Measurements from ENCODE around the gene ALDH1A3.

ALDH1A3 gene

DNA sequence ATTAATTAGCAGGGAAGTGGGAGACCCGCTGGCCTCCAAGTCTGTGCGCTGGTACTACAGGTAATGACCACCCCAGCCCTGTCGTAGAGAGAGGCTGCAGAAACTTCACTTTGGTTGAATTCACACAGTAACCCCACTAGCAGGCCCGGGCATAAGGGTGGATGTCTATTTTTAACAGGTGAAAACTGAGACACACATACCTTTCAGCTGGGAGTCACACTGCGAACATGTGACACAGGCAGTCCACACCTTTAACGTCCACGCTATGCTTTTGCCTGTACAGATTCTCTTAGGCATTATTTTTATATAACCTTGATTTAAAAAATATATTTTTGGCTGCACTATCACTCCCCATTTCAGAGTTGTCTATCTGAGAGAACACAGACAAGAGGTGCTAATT, 43.4 kb downstream of the ALDH1A3 start:
- in situ Hi-C loops (cut with HindIII; ENCODE audit: low sequenced_read_pairs): no loop called here

DNA sequence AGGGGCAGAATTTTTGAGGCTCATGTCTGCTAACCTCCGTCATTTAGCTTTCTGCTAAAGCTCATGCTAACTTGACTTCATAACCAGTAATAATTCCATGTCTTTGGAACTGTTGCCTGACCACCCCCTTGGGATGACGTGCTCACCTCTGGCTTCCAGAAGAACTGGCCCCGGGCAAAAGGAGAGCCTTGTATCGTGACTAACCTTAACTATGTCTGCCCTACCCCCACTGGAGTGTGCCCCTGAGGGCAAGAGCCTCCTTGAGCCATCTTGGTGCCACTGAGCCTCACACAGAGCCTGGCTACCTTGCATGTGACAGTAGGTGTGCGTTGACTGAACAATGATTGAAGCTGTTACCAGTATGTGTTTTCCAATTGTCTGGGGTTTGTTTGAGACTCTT, 44.3 kb downstream of the ALDH1A3 start:
- in situ Hi-C loops (cut with HindIII; ENCODE audit: low sequenced_read_pairs): no loop called here

DNA sequence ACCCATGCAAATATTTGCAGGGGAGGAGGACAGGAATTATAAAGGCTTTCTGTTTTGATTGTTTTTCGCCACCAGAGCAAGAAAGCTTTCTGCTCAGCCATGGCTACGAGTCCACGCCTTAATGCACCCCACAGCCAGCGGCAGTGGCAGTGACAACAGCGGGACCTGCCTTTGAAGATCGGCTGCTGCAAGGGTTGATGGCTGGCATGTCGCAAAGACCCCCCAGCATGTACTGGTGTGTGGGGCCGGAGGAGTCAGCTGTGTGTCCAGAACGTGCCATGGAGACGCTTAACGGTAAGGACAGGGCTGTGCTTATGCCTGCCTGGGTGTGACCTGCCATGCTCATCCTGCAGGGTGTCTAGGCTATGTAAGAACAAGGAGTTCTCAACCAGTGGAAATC, 44.8 kb downstream of the ALDH1A3 start:
- in situ Hi-C loops (cut with HindIII; ENCODE audit: low sequenced_read_pairs): no loop called here

DNA sequence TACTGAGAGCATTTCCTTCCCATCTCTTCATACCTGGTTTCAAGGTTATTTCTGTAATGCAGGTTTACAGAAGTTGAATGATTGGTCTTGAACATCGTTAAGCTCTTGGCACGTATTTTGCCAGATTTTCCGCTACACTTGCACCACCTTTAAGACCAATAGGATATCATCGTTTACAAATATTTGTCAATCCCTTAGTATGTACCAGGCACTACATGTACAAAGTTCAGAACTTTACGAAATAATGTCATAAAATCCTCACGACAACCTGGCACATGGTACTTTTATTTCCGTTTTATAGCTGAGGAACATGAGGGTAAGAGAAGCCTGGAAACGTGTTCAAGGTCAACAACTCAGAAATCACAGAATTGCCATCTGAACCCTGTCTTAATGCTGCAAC, 45.8 kb downstream of the ALDH1A3 start:
- in situ Hi-C loops (cut with HindIII; ENCODE audit: low sequenced_read_pairs): no loop called here

DNA sequence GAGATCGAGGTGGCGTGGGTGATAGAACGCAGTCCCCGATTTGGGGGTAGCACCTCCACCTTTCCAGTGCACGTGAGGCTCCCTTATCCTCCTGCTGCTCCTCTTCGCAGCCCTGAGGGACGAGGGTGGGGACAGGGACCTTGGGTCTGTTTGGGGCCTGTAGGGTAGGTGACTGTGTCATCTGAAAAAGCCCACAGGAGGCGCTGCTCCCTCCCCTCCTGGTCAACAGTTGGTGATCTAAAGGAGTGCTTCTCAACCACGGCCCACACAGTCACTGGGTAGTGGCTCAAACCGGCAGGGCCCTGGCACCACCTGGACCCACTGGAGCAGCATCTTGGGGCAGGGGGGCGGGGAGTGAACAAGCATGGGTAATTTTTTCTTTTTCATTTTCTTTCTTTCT, 46.6 kb downstream of the ALDH1A3 start:
- in situ Hi-C loops (cut with HindIII; ENCODE audit: low sequenced_read_pairs): no loop called here

DNA sequence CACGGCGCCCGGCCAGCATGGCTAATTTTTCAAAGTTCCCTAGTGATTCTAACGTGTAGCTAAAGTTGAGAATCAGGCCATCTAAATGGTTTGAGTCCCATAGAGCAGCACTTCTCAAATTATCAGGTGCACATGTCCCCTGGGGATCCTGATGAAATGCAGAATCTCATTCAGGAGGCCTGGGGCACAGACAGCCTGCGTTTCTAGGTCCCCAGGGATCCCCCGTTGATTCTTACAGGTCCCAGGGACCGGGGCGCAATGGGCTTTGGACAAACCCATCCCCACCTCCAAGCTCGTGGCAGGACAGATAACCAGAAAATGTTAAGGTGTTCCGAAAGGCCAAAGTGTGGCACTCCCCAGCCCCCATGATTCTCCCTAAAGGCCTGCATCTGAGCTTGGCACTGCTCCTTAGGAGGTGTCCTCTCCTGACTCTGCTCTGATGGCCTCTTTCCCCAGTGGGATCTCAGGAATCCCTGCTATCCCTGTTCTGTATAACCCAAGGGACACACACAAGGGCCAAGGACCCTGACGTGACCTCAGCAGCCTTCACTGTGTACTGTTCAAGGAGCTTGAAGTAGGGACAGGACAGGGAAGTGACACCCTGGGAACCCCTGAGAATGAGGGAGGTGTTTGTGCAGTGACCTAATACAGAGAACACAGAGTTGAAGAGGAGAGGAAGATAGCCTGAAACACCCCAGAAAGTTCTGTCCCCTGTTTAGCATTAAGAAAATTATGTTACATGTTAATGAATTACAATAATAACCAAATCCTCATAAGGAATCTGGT, 47.5 kb downstream of the ALDH1A3 start:
- in situ Hi-C loops (cut with HindIII; ENCODE audit: low sequenced_read_pairs): no loop called here

DNA sequence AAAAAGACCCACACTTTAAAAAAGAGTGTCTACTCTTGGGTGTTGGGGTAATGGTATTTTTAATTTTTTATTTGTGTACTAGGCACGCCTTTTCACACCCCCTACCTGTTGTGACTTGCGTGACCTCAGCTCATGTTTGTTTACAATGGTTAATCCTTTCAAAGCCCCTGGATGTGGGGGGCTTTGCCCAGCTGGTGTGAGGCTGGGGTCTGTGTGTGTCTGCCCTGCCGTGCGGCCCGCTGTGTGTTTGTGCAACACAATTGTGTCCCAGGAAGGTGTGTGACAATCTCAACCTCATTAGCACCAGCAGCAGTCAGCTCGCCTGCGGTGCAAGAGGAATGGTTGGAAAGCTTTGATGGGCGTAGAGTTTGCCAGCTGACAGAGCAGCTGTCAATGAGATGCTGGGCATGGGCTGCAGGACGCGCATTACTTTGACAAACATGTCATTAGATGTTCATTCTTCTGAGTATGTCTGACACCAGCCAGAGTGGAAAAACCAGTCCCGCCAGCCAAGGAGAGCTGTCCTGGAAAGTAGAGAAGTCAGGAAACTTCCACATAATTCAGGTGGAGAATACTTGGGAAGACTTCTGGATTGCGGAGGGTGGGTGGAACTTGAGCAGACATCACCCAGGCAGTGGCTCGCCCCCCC, 49.1 kb downstream of the ALDH1A3 start:
- in situ Hi-C loops (cut with HindIII; ENCODE audit: low sequenced_read_pairs): no loop called here

DNA sequence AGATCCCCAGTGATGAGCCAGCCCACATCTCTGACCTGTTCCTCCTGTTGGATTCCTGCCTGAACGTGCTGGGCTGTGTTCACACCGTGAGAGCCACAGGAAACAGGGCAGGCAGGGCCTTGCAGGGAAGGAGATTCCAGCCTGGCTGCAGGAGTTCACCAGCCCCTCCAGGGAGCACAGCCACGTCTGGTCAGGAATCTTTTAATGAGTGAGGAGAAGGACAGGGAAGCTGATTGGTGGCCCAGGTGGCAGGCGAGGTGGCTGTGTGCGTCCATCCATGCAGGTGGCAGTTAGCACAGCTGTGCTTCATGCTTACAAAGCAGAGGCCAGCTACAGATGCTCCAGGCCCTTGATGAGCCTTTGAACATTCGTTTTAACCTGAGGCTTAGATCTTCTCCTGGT, 50.0 kb downstream of the ALDH1A3 start:
- in situ Hi-C loops (cut with HindIII; ENCODE audit: low sequenced_read_pairs): no loop called here

DNA sequence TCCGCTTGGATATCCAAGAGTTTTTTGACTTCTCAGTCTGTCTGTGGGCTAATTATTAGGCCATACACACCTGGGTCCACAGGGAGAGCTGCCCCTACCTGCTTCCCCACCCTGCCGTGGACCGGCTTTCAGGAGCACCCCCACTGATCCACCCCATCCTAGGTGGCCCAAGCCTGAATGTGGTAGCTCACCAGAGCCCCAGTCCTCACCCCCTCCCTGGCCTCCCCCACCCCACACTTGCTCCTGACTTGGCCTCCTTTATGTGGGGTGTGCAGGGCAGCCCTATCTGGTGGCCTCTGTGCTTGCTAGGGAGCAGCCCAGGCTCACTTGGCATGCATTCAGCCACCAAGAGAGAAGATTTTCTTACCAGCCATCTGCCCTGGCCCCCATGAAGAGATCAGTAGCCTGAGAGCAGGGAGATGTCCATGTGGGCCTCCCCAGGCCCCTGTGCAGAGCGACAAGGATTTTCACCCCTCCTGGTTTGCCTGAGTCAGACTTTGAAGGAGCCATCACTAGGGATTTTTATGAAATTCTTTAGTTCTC, 50.7 kb downstream of the ALDH1A3 start:
- in situ Hi-C loops (cut with HindIII; ENCODE audit: low sequenced_read_pairs): no loop called here

DNA sequence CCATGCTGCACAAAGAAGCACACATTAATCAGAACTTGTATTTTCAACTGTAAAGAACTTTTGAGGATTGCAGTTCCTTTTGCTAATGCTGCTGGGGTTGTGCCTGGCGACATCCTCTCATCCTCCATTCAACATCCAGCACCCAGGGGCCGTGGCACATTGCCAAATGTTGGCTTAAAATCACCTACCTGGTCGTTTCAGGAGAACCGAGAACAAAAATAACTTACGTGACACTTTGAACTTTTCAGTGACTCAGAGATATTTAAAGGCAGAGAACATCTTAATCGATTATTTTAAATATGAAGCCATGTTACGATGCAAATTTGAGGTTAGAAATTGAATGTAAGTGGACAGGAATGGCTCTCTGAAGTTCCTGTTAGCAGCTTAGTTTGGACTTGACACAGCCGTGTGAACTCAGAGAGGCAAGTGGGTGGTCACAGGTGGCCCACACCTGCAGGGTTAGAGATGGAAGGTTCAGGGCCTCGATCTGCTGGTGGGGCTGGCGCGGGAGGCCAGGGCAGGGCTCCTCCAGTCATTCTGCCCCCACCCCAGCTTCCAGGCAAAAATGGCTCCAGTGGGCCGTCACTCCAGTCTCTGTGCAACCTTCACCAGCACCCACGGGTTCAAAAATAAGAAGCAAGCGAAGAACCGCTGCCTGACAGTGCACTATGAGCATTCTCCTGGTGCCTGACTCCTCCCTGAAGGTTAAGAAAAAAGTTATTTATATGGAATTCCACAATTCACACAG, 51.7 kb downstream of the ALDH1A3 start:
- in situ Hi-C loops (cut with HindIII; ENCODE audit: low sequenced_read_pairs): no loop called here

DNA sequence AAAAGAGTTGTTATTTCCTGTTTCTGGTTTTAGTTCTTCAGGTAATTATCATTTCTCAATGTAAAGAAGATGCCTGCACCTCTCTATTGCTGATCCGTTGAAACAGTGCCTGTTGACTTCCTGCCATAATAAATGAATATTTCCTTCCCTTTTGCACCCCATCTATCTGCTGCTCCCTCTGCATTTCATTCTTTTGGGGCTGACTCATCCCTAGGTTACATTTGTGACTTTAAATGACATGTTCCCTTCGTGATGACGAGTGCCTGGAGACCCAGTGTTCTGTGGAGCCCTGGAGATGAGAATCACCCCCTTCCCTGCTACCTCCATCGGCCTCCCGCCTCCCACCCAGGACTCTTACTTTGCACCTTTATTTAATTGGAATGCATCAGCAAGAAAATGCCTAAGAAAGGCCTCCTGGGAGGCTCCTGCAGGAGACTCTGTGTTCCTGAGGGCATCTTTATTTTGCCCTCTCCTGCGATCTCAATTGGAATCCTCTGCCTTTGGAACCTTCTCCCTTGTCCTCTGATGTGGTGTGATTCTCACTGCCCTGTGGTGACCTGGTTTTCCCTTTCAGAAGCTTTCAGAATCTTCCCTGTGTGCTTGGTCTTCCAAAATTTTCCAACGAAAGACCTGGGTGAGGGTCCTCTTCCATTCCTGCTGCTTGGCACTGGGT, 53.2 kb downstream of the ALDH1A3 start:
- in situ Hi-C loops (cut with HindIII; ENCODE audit: low sequenced_read_pairs): no loop called here

DNA sequence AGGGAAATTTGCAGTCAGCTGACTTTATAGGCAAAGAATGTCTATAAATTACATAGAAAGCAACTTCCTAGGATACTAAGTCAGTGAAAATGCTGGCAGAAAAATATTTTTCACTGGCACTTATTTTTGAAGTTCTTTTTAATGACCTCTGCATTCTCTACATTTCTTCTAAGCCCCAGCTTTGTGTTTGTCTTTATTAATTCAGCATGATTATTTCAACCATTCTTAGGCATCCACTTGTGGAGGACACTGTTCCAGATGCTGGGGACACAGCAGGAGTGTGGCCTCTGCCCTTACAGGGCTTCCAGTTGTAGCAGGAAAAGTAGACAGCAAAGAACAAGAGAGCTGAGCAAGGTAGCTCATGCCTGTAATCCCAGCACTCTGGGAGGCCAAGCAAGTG, 54.5 kb downstream of the ALDH1A3 start:
- in situ Hi-C loops (cut with HindIII; ENCODE audit: low sequenced_read_pairs): no loop called here

DNA sequence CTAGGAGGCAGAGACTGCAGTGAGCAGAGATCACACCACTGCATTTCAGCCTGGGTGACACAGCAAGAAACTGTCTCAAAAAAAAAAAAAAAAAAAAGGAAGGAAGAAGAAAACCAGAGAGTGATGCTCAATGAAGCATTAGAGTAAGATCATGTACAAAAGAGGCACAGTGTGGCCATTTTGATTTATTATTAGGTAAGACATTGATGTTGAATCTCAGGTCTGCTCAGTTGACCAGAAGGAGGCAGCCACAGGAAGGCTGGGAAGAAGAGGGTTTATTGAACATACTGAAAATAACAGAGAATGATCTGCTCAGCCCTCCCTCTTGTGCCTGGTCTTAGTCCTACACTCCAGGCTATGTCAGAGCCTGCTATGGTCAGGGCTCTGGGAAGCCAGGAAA, 55.1 kb downstream of the ALDH1A3 start:
- in situ Hi-C loops (cut with HindIII; ENCODE audit: low sequenced_read_pairs): no loop called here

DNA sequence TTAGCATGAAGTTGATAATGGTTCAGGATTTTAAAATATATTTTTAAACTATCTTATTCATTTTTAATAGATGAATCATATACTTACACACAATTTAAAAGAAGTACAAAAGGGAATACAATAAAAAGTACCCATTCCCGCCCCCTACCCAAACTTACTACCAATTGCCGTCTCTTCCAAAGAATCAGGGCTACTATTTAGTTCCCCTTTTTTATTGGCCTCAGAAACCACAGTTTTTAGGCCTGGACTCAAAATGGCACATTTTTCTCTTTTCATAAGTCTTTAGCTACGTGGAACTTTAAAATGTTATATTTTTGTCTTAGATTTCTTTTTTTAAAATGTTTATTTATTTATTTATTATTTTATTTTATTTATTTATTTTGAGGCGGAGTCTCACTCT, 57.5 kb downstream of the ALDH1A3 start:
- in situ Hi-C loops (cut with HindIII; ENCODE audit: low sequenced_read_pairs): no loop called here

DNA sequence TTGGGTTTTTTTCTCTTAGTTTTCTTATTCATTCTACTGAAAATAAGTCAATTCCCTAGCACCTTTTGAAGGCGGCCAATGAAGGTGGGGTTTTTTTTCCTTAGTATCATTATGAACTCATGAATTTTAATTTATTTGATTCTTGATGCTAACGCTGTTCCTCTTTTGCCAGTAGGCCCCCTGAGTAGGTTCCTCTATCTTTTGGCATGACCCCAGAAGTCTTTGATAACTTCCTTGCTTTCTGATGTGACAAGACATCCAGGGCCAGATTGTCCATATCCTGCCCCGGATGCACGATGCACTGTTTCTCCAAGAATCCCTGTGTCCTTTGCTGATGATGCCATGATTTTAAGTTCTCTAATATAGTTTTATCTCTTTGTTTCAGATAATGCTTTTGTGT, 60.2 kb downstream of the ALDH1A3 start:
- in situ Hi-C loops (cut with HindIII; ENCODE audit: low sequenced_read_pairs): no loop called here

DNA sequence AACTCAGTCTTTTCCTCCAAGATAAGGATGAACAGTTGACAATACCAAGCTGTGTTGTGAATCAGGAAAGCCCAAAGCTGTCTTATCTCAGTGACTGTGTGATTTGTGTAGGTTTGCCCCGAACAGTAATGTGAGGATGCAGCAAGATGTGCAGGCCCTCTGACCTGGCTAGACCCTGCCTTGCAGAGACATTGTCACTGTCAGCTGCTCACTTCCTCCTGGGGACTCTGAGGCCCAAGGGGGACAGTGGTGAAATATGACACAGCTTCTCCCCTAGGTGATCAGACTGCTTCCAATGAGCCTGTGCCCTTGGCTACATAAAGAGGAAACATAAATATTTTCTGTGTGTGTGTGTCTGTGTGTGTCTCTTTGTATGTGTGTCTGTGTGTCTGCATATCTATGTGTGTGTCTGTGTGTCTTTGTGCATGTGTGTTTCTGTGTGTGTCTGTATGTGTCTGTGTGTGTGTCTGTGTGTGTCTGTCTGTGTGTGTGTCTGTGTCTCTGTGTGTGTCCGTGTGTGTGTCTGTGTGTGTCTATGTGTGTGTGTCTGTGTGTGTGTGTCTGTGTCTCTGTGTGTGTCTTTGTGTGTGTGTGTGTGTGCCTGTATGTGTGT, 61.2 kb downstream of the ALDH1A3 start:
- in situ Hi-C loops (cut with HindIII; ENCODE audit: low sequenced_read_pairs): no loop called here

DNA sequence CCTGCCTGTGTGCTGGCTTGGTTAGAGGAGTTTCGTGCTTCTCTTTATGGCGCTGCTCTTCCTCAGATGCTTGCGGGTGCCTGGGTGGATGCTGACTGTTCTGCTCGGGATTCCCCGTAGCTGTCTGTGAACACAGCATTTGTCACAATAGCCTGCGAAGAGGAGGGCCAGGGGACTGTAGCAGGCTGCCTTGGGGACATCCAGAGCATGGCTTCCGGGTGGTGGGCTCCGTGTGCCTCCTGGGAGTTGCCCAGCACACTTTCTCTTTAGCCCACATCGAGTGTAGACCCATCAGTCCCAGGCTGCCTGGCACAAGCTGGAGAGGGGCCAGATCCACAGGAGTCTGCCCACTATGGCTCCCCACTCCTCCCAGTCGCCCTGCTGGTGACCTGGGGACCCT, 61.9 kb downstream of the ALDH1A3 start:
- in situ Hi-C loops (cut with HindIII; ENCODE audit: low sequenced_read_pairs): no loop called here

DNA sequence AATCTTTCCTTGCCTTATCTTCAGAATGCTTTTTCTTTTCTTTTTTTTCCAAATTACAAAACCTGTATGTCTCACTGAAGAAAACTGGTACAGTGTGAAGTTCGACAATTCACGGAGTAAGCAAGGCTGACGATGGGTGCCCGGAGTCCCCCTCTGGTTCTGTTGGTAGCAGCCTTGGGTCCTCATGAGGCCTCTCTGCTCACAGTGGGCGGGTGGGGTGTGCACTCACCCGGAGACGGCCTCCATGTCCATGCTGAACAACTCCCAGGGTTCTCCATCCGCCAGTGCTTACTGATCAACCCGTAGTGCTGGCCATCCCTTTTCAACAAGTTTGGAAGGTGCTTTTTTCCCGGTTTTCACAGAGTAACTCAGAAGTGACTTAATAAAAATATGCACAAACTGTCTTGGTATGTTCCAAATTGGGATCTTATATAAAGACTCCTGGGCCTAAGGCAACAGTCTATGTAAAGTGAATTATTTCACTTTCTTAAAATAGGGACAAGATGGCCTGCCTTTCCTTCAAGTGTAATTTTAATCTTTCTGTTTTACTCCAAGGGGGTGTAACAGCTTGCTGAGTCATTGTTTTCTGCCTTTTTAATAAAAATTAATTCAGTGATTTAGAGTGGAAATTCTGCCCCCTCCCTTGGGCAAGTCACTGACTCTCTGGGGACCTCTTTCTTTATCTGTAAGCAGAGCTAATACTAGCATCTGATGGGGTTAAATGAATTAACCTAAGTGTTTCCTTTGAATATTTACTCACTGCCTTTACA, 63.2 kb downstream of the ALDH1A3 start:
- in situ Hi-C loops (cut with HindIII; ENCODE audit: low sequenced_read_pairs): no loop called here

DNA sequence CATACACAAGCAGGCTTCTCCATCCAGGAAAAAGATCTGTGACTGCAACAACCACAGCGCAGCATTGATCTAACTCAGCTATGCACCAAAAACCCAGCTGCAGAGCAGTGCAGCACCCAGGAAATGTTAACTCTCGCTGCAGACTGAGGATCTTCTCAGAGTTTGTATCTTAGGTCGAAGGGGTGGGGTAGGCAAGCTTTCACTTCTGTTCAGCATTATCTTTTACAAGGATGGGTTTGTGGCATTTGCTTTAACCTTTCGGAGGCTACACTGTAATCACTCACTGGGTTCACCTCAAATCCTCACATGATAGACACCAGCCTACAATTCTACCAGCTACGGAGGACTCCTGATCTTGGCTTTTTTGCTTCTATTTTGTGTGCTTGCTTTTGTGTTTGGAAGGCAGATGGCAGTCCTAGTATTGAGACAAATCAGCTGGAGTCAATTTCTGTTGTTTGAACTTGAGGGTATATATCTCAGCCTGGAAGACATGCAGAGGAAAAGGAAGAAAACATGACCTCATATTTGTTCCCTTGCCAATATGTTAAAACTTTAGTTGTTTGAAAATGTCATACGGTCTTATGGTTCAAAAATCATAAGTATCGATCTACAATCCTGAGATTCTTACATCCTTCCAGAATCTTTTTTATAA, 64.7 kb downstream of the ALDH1A3 start:
- in situ Hi-C loops (cut with HindIII; ENCODE audit: low sequenced_read_pairs): no loop called here

DNA sequence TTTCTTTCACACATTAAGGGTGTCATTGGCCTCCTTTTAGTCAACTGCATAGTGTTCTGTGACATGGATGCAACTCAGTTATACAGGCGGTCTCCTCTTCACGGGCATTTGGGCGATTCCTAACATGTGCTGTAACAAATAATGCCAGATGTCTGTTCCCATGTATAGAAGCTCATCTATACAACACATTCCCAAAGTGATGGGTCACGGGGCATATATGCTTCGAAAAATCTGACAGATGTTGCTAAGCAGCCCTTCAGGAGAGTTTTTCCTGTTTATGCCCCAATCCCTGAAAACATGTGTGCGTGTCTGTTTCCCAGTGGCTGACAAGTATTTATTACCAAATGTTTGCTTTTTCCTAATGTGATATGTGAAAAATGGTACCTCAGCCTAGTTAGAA, 65.4 kb downstream of the ALDH1A3 start:
- in situ Hi-C loops (cut with HindIII; ENCODE audit: low sequenced_read_pairs): no loop called here

Measured in DLD1 (cell line).